GM18519 (cell line): ENCODE data around the gene CADPS.

Experiments used
- ATAC-seq: cut with Tn5 transposase; IDR thresholded peaks from one replicate; pipeline ENCODE4 v1.9.1; 2021; ENCODE audit warnings: mild to moderate bottlenecking, moderate library complexity; ENCODE audit not compliant: unreplicated experiment, low FRiP score

The CADPS gene

GRCh38 chr3:62531981-62532380, 343.2 kb downstream of the CADPS start:
- no peak for ATAC-seq

GRCh38 chr3:62531493-62531892, 343.7 kb downstream of the CADPS start:
- no peak for ATAC-seq

- ATAC-seq, result no peak
Measured at GRCh38 chr3:62529230-62529629, 346.0 kb downstream of the CADPS start.

GRCh38 chr3:62527474-62527873, 347.7 kb downstream of the CADPS start:
- ATAC-seq, result no peak

GRCh38 chr3:62525281-62525680, 349.9 kb downstream of the CADPS start:
- ATAC-seq, result no peak

GRCh38 chr3:62523672-62524071, 351.5 kb downstream of the CADPS start:
- ATAC-seq, result no peak

- no peak for ATAC-seq
Measured at GRCh38 chr3:62521464-62522105, 353.6 kb downstream of the CADPS start.

- no peak for ATAC-seq
Measured at GRCh38 chr3:62503516-62503915, 371.7 kb downstream of the CADPS start.

GRCh38 chr3:62502315-62503300, 372.6 kb downstream of the CADPS start:
- no peak for ATAC-seq

- no peak for ATAC-seq
Measured at GRCh38 chr3:62501289-62501668, 373.9 kb downstream of the CADPS start.

GRCh38 chr3:62500556-62501288, 374.5 kb downstream of the CADPS start:
- ATAC-seq, result no peak

- no peak for ATAC-seq
Measured at GRCh38 chr3:62497156-62497555, 378.1 kb downstream of the CADPS start.

- ATAC-seq, result no peak
Measured at GRCh38 chr3:62496503-62496902, 378.7 kb downstream of the CADPS start.

GRCh38 chr3:62493109-62493801, 382.0 kb downstream of the CADPS start:
- no peak for ATAC-seq

- ATAC-seq, result no peak
Measured at GRCh38 chr3:62482961-62483360, 392.3 kb downstream of the CADPS start.

- ATAC-seq, result no peak
Measured at GRCh38 chr3:62481962-62482361, 393.3 kb downstream of the CADPS start.

GRCh38 chr3:62480056-62480455, 395.2 kb downstream of the CADPS start:
- ATAC-seq, result no peak

GRCh38 chr3:62479326-62479725, 395.9 kb downstream of the CADPS start:
- ATAC-seq, result no peak

- ATAC-seq, result no peak
Measured at GRCh38 chr3:62475306-62475705, 399.9 kb downstream of the CADPS start.

GRCh38 chr3:62467966-62468722, 407.1 kb downstream of the CADPS start:
- no peak for ATAC-seq
